ENCODE data around the gene B4GALNT1. TPM values are rescaled to one million over a fixed set of nuclear protein-coding genes. Genes with fewer than 3 reads are reported as not detected.

Gene B4GALNT1
- total RNA-seq, 2 donors from 2014 or later, result 0.32 to 0.88 TPM

DNA sequence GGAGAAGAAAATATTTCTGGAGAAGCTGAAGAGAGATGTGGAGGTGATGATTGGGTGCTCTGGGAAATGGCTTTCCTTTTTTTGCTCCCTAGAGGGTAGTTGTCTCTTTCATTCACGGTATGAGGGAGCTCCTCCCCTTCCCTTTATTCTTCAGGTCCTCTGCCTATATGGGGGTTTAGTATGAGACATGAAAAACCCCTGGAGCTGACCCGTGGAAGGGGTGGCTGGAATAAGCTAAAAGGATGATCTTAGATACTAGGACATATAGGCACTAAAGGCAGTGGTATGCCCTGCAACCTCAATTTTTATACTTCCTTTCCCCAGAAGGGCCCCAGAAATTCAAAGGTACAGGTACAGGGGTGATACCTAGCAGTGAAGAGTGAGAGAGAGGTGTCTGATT, 32.6 kb downstream of the B4GALNT1 start:
- Histone ChIP-seq H3K4me1 (no peaks in the 10 kb centered on the region), H3K9ac (ENCODE audit: low read depth in 2 of 2, low read length in 2 of 2) (no peak overlapping the region), H3K4me3 (no peak overlapping the region), H3K27me3 (no peaks in the 10 kb centered on the region), H3K36me3 (no peaks in the 10 kb centered on the region), H3K9me3 (no peaks in the 10 kb centered on the region), H3K27ac (no peak overlapping the region)
- intact Hi-C loops (cut with DNase I), result no loop called here
- no peak for DNase-seq
- TF ChIP-seq, protein P1, sequence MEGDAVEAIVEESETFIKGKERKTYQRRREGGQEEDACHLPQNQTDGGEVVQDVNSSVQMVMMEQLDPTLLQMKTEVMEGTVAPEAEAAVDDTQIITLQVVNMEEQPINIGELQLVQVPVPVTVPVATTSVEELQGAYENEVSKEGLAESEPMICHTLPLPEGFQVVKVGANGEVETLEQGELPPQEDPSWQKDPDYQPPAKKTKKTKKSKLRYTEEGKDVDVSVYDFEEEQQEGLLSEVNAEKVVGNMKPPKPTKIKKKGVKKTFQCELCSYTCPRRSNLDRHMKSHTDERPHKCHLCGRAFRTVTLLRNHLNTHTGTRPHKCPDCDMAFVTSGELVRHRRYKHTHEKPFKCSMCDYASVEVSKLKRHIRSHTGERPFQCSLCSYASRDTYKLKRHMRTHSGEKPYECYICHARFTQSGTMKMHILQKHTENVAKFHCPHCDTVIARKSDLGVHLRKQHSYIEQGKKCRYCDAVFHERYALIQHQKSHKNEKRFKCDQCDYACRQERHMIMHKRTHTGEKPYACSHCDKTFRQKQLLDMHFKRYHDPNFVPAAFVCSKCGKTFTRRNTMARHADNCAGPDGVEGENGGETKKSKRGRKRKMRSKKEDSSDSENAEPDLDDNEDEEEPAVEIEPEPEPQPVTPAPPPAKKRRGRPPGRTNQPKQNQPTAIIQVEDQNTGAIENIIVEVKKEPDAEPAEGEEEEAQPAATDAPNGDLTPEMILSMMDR (IDR thresholded peaks at IDR 0.05), result no peak

DNA sequence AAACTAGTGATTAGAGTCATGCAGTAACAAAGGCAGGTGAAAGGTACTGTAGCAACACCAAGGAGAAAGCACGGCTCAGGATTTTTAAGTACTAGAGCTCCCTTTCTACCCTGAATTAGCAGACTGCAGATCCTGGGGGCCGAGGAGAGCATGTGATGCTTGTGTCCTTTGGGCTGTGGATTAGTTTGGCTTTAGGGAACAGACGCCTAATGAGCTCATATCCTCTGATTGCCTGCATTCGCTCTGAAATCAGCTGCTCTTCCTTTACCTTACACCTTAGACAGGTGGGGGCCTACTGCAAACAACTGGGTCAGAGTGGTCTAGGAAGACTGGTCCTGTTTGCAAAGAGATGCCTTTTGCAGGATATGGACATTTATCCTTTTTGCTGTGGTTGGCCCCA, 39.8 kb downstream of the B4GALNT1 start:
- intact Hi-C loops (cut with DNase I), result no loop called here
- H3K36me3 ChIP-seq, result no peaks in the 10 kb centered on the region
- H3K4me3 ChIP-seq, result no peak overlapping the region
- TF ChIP-seq, protein P1 (IDR thresholded peaks at IDR 0.05), result no peak
- DNase-seq, result no peak
- no peaks in the 10 kb centered on the region for H3K4me1 ChIP-seq
- H3K27ac ChIP-seq, result no peak overlapping the region
- no peaks in the 10 kb centered on the region for H3K27me3 ChIP-seq
- no peaks in the 10 kb centered on the region for H3K9me3 ChIP-seq
- H3K9ac ChIP-seq (ENCODE audit: low read depth in 2 of 2, low read length in 2 of 2), result no peak overlapping the region

DNA sequence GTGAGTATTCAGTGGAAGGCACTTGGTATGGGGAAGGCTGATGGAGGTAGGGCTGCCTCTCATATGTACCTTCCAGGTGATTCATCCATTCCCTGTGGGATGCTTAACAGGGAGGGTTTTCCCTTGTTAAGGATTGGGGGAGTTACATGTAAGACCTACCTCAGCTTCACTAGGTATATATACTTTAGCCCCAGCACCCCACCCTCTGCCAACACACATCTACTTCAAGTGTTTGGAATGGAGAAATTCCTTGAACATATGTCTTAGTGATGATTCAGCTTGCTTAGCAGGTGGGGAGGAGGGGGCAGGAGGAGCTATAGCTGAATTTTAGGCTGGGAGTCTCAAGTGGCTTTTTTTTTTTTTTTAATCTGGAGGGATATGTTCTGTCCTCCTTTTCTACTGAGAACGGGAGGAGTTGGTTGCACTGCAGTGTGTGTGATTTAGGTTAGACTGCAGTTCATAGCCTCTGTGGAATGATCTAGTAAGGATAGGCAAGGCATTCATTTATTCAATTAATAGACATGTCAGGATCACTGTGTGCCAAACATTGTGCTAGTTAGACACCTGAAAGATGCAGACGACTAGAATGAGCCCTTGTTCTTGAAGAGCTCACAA, 40.3 kb downstream of the B4GALNT1 start:
- DNase-seq, result no peak
- no peak overlapping the region for H3K9ac ChIP-seq (ENCODE audit: low read depth in 2 of 2, low read length in 2 of 2)
- H3K4me1 ChIP-seq, result no peaks in the 10 kb centered on the region
- TF ChIP-seq, protein P1 (IDR thresholded peaks at IDR 0.05), result no peak
- intact Hi-C loops (cut with DNase I), result no loop called here
- no peaks in the 10 kb centered on the region for H3K9me3 ChIP-seq
- H3K27me3 ChIP-seq, result no peaks in the 10 kb centered on the region
- H3K4me3 ChIP-seq, result no peak overlapping the region
- H3K27ac ChIP-seq, result no peak overlapping the region
- no peaks in the 10 kb centered on the region for H3K36me3 ChIP-seq

- H3K27ac ChIP-seq, result peak overlapping the region; percentile 40
- DNase-seq, result no peak
- no peaks in the 10 kb centered on the region for H3K27me3 ChIP-seq
These were observed 41.1 kb downstream of the B4GALNT1 start for GRCh38 chr12:57591782-57592325.

DNA sequence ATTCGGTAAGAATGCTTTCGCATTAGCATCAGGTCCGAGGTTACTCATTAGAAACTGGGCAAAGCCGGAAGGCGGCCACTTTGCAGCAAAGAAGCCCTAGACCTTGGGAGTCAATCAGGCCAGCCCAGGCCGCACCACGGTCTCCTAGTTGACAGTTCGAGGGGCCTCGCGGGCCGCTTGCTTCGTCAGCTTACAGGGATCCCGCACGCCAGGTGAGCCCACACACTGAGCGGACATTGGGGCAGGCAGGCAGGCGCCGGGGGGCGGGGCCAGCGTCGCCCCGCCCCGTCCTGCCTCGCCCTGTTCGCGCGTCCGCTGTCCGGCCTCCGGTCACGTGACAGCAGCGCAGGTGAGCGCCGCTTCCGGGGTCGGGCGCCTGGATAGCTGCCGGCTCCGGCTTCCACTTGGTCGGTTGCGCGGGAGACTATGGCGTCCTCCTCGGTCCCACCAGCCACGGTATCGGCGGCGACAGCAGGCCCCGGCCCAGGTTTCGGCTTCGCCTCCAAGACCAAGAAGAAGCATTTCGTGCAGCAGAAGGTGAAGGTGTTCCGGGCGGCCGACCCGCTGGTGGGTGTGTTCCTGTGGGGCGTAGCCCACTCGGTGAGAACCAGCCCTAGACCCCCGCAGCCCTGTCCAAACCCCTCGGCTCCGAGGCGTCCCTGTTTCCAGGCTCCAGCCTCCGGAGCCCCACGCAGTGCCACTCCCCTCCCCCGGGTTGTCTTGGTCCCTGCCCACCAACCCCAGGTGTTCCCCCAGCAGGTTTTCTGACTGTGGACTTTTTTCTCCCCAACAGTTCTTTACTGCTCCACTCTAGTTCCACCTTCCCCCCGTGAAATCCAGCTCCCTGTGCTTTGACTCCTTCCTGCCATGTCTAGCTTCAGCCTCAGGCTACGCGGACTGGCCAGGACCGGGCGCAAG, 41.9 kb downstream of the B4GALNT1 start, which contains the start of gene PIP4K2C:
Gene PIP4K2C (plus strand): TSS at position 329 of the 918 bp plus-strand sequence. CDS start 98 bp downstream, at position 427.
- H3K27me3 ChIP-seq, result no peaks in the 10 kb centered on the region
- no peaks in the 10 kb centered on the region for H3K4me1 ChIP-seq
- peak within 1 kb of the TSS; percentile 100 for H3K4me3 ChIP-seq
- H3K27ac ChIP-seq, result peak within 1 kb of the TSS; percentile 40
- intact Hi-C loops (cut with DNase I), result no loop called here
- peak within 1 kb of the TSS; percentile 84 to 87 for H3K9ac ChIP-seq (ENCODE audit: low read depth in 2 of 2, low read length in 2 of 2)
- peak; percentile 86 for DNase-seq
- H3K9me3 ChIP-seq, result no peaks in the 10 kb centered on the region
- TF ChIP-seq, protein P1 (IDR thresholded peaks at IDR 0.05), result no peak
- H3K36me3 ChIP-seq, result no peaks in the 10 kb centered on the region

More at GRCh38 chr12:57591782-57592325, 41.1 kb downstream of the B4GALNT1 start:
- TF ChIP-seq, protein P1 (IDR thresholded peaks at IDR 0.05), result no peak
- H3K4me3 ChIP-seq, result peak overlapping the region; percentile 100
- no peaks in the 10 kb centered on the region for H3K9me3 ChIP-seq
- intact Hi-C loops (cut with DNase I), result no loop called here
- no peaks in the 10 kb centered on the region for H3K36me3 ChIP-seq
- H3K4me1 ChIP-seq, result no peaks in the 10 kb centered on the region
- H3K9ac ChIP-seq (ENCODE audit: low read depth in 2 of 2, low read length in 2 of 2), result peak overlapping the region; percentile 84 to 87

Measured in colonic mucosa (tissue), 4 donors.